ENCODE measurements around the gene ARFGEF3. TPM values are rescaled to one million over a fixed set of nuclear protein-coding genes. Genes with fewer than 3 reads are reported as not detected.

The ARFGEF3 gene
- total RNA-seq, 3 donors from 2014 or later: 1.9 to 28.1 (median 22.0) TPM

- intact Hi-C loops (cut with DNase I; ENCODE audit: low total_unique reads): no loop called here
- no peak for DNase-seq (ENCODE audit: low spot score in 2 of 2)
- no peaks in the 10 kb centered on the region for H3K27me3 ChIP-seq
- H3K4me1 ChIP-seq: no peaks in the 10 kb centered on the region
- no peak for TF ChIP-seq POLR2AphosphoS5 (IDR thresholded peaks at IDR 0.05)
- TF ChIP-seq CTCF (IDR thresholded peaks at IDR 0.05): no peak
- H3K27ac ChIP-seq: no peak overlapping the region
- H3K9me3 ChIP-seq: no peaks in the 10 kb centered on the region
- no peak overlapping the region for H3K4me3 ChIP-seq
- no peaks in the 10 kb centered on the region for H3K36me3 ChIP-seq
These were observed 226.0 kb downstream of the ARFGEF3 start for GRCh38 chr6:138387577-138388368.

- Histone ChIP-seq H3K27me3 (no peaks in the 10 kb centered on the region), H3K9me3 (no peaks in the 10 kb centered on the region), H3K4me3 (no peak overlapping the region), H3K27ac (no peak overlapping the region), H3K36me3 (no peaks in the 10 kb centered on the region), H3K4me1 (no peaks in the 10 kb centered on the region)
- DNase-seq (ENCODE audit: low spot score in 2 of 2): no peak
- intact Hi-C loops (cut with DNase I; ENCODE audit: low total_unique reads): no loop called here
- TF ChIP-seq POLR2A (IDR thresholded peaks at IDR 0.05): no peak
- TF ChIP-seq CTCF (IDR thresholded peaks at IDR 0.05): no peak
- TF ChIP-seq POLR2AphosphoS5 (IDR thresholded peaks at IDR 0.05): no peak
These were observed 227.8 kb downstream of the ARFGEF3 start for GRCh38 chr6:138389551-138389950.

Other genes starting within 250 kb of the ARFGEF3 start
- gene PERP, start 54.5 kb upstream of the ARFGEF3 start, total RNA-seq: 100 to 1,000 TPM in 1 of 3 donors, 10 to 100 TPM in 2; 62.9 to 176 (median 82.3) TPM
- gene PBOV1, start 56.6 kb downstream of the ARFGEF3 start, total RNA-seq: not detected
- not detected for gene SMIM28, start 216.0 kb downstream of the ARFGEF3 start, total RNA-seq
- gene HEBP2, start 242.3 kb downstream of the ARFGEF3 start, total RNA-seq: 100 to 1,000 TPM in 1 of 3 donors, 10 to 100 TPM in 2; 66.2 to 321 (median 72.6) TPM

Measured in breast epithelium (tissue), 4 donors.